ENCODE data around the gene MAP3K10. TPM values are rescaled to one million over a fixed set of nuclear protein-coding genes. Genes with fewer than 3 reads are reported as not detected.

MAP3K10 gene
- total RNA-seq, 2 experiments from 2014 or later, result 20.8 to 21.7 TPM

DNA sequence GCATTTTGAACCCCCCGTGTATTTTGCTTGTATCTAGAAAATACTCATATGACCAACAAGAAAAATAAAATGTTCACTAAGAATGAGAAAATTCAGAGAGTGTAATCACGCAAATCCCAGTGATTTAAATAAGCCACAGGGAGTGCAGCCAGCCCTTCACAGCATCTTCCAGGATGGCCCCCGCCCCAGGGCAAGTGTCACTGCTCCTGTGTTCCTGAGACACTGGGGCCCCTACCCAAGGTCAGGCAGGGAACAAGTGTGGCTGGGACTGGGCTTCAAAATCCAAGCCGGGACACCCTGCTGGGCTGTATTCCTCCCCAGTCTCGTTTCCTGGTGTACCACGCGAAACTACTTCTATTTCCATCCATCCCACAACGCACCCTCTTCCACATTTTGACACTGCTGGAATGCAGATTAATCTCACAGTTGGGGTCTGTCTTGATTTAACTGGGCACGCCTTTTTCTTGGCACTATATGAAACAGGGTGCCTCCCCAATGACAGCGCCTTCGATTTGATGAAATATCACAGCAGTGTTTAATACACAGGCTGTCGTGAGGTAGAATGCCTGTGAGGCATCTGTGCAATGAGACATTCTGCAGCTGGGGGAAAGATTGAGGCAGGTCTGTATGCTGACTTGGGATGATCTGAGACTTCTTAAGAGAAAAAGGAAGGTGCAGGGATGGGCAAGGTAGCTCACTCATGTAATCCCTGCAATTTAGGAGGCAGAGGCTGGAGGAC, 53.5 kb downstream of the MAP3K10 start:
- peaks cover 2% of the 10 kb centered on the region for H3K4me1 ChIP-seq (ENCODE audit: insufficient read depth, low read length)
- H3K4me3 ChIP-seq (ENCODE audit: low read length), result no peak overlapping the region
- H3K36me3 ChIP-seq (ENCODE audit: insufficient read depth, low read length), result peaks cover 44% of the 10 kb centered on the region
- H3K27me3 ChIP-seq (ENCODE audit: control insufficient read depth in 1 of 2, insufficient read depth in 2 of 2, low read length in 2 of 2), result no peaks in the 10 kb centered on the region
- Mint-ChIP-seq H3K9me3 (no peaks in the 10 kb centered on the region), H3K27ac (no peak overlapping the region), H3K36me3 (ENCODE audit: low read depth) (peaks cover 61% of the 10 kb centered on the region), H3K4me3 (no peak overlapping the region), H3K27me3 (no peaks in the 10 kb centered on the region), H3K4me1 (ENCODE audit: low read depth) (peaks cover 8% of the 10 kb centered on the region)
- TF ChIP-seq, protein P1, sequence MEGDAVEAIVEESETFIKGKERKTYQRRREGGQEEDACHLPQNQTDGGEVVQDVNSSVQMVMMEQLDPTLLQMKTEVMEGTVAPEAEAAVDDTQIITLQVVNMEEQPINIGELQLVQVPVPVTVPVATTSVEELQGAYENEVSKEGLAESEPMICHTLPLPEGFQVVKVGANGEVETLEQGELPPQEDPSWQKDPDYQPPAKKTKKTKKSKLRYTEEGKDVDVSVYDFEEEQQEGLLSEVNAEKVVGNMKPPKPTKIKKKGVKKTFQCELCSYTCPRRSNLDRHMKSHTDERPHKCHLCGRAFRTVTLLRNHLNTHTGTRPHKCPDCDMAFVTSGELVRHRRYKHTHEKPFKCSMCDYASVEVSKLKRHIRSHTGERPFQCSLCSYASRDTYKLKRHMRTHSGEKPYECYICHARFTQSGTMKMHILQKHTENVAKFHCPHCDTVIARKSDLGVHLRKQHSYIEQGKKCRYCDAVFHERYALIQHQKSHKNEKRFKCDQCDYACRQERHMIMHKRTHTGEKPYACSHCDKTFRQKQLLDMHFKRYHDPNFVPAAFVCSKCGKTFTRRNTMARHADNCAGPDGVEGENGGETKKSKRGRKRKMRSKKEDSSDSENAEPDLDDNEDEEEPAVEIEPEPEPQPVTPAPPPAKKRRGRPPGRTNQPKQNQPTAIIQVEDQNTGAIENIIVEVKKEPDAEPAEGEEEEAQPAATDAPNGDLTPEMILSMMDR (IDR thresholded peaks at IDR 0.05), result no peak
- ChIA-PET POLR2A (no interaction called here), CTCF (no interaction called here)
- H3K27ac ChIP-seq (ENCODE audit: low read depth in 1 of 2, low read length in 2 of 2), result no peak overlapping the region
- ATAC-seq (ENCODE audit: poor library complexity) (no peak), DNase-seq (no peak)
- no peaks in the 10 kb centered on the region for H3K9me3 ChIP-seq (ENCODE audit: control insufficient read depth in 1 of 2, insufficient read depth in 1 of 2, low read length in 2 of 2)
- intact Hi-C loops (cut with DNase I, micrococcal nuclease), result no loop called here

DNA sequence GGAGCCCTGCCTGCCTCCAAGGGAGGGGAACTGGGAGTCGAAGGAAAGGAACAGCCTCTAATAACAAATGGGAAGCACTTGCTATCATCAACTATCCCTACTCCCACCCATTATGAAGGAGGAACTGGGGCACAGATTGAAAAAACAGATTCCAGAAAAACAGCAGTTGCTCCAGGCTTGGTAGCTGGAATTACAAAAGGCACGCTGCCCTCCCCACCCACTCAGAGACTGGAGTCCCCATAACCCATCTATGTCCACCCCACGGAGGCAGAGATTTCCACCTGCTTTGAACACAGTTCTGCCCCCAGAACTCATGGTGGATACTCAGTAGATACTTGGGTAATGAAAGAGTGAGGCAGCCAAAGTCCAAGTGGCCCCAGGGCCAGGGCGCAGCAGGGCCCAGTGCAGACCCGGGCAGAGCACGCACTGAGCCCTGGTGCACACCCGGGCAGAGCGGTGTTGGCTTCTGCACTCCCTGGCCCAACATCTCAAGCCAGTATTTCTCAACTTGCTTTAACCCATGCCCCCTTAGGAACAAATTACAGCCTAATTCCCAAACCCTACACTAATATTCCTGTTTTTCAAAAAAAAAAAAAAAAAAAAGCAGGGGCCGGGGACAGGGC, 54.4 kb downstream of the MAP3K10 start:
- no peak for ATAC-seq (ENCODE audit: poor library complexity)
- TF ChIP-seq, protein P1 (IDR thresholded peaks at IDR 0.05), result no peak
- ChIA-PET POLR2A (no interaction called here), CTCF (no interaction called here)
- H3K27ac Mint-ChIP-seq, result no peak overlapping the region
- no peaks in the 10 kb centered on the region for H3K9me3 Mint-ChIP-seq
- intact Hi-C loops (cut with DNase I, micrococcal nuclease), result no loop called here
- no peak for DNase-seq
- Histone ChIP-seq H3K4me1 (ENCODE audit: insufficient read depth, low read length) (peaks cover 3% of the 10 kb centered on the region), H3K4me3 (ENCODE audit: low read length) (no peak overlapping the region), H3K36me3 (ENCODE audit: insufficient read depth, low read length) (peaks cover 39% of the 10 kb centered on the region), H3K9me3 (ENCODE audit: control insufficient read depth in 1 of 2, insufficient read depth in 1 of 2, low read length in 2 of 2) (no peaks in the 10 kb centered on the region), H3K27ac (ENCODE audit: low read depth in 1 of 2, low read length in 2 of 2) (no peak overlapping the region), H3K27me3 (ENCODE audit: control insufficient read depth in 1 of 2, insufficient read depth in 2 of 2, low read length in 2 of 2) (no peaks in the 10 kb centered on the region)
- peaks cover 64% of the 10 kb centered on the region for H3K36me3 Mint-ChIP-seq (ENCODE audit: low read depth)
- no peak overlapping the region for H3K4me3 Mint-ChIP-seq
- peaks cover 8% of the 10 kb centered on the region for H3K4me1 Mint-ChIP-seq (ENCODE audit: low read depth)
- no peaks in the 10 kb centered on the region for H3K27me3 Mint-ChIP-seq

DNA sequence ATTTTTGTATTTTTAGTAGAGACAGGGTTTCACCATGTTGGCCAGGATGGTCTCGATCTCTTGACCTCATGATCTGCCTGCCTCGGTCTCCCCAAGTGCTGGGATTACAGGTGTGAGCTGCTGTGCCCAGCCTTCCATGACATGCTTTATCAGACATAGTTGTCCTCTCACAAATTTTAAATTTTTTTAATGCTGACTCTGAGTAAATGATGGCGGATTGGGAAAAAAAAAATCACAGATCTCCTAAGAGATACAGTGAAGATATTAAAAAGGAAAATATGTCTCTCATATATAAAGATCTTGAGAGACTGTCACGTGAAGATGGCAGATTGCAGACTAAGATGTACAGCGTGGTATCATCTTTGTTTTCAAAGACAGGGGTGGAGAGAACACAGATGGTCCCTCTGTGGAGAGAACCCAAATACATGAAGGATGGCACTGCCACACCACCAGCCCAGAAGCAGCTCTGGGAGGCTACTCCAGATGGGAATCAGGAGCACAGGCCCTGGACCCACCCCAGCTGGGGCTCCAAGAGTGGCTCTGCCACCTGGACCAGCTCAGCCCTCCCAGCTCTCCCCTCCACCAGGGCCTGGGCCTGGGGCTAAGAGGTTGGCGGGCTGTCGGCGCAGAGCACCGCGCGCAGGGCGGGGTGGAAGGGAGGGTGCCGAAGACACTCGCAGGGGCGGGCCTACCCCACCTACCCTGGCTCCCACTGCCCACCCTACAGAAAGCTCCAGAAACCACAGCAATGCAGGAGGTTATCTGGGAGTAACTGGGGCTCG, 55.3 kb downstream of the MAP3K10 start:
- Mint-ChIP-seq H3K27ac (no peak overlapping the region), H3K4me1 (ENCODE audit: low read depth) (peaks cover 9% of the 10 kb centered on the region), H3K4me3 (no peak overlapping the region), H3K36me3 (ENCODE audit: low read depth) (peaks cover 61% of the 10 kb centered on the region), H3K9me3 (no peaks in the 10 kb centered on the region), H3K27me3 (no peaks in the 10 kb centered on the region)
- ATAC-seq (ENCODE audit: poor library complexity) (no peak), DNase-seq (no peak)
- intact Hi-C loops (cut with DNase I, micrococcal nuclease), result no loop called here
- Histone ChIP-seq H3K4me3 (ENCODE audit: low read length) (no peak overlapping the region), H3K27me3 (ENCODE audit: control insufficient read depth in 1 of 2, insufficient read depth in 2 of 2, low read length in 2 of 2) (no peaks in the 10 kb centered on the region), H3K9me3 (ENCODE audit: control insufficient read depth in 1 of 2, insufficient read depth in 1 of 2, low read length in 2 of 2) (no peaks in the 10 kb centered on the region), H3K27ac (ENCODE audit: low read depth in 1 of 2, low read length in 2 of 2) (no peak overlapping the region), H3K4me1 (ENCODE audit: insufficient read depth, low read length) (peaks cover 3% of the 10 kb centered on the region), H3K36me3 (ENCODE audit: insufficient read depth, low read length) (peaks cover 42% of the 10 kb centered on the region)
- POLR2A ChIA-PET, result no interaction called here
- TF ChIP-seq, protein P1 (IDR thresholded peaks at IDR 0.05), result no peak
- CTCF ChIA-PET, result no interaction called here
